Vagina (tissue), 2 donors: ENCODE results near the gene SCAPER.

Source experiments
- POLR2A ChIP-seq, 2 donors: fragments of 450-650 bp; IDR thresholded peaks; one replicate each; pipeline ENCODE4 v1.6.1; 2017; ENCODE audit warnings: antibody characterized with exemption in 2 of 2, mild to moderate bottlenecking in 2 of 2, moderate library complexity in 2 of 2
- POLR2AphosphoS5 ChIP-seq, 2 donors: sonication (generic); formaldehyde crosslinking; IDR thresholded peaks; one replicate each; pipeline ENCODE4 v1.9.0; 2017; ENCODE audit warnings: antibody characterized with exemption in 2 of 2, mild to moderate bottlenecking in 2 of 2, low read depth in 1 of 2; ENCODE audit not compliant: insufficient read depth in 1 of 2
- TF ChIP-seq, protein P1 (sequence below), 3 experiments: fragments of 450-650 bp in 2 of 3; fragments of 200-600 bp in 1 of 3; sonication (generic) in 1 of 3; IDR thresholded peaks; one replicate each; pipeline ENCODE4 v1.5.1; 2017 to 2019; ENCODE audit warnings: antibody characterized with exemption in 3 of 3, mild to moderate bottlenecking in 2 of 3, moderate library complexity in 2 of 3

DNA sequence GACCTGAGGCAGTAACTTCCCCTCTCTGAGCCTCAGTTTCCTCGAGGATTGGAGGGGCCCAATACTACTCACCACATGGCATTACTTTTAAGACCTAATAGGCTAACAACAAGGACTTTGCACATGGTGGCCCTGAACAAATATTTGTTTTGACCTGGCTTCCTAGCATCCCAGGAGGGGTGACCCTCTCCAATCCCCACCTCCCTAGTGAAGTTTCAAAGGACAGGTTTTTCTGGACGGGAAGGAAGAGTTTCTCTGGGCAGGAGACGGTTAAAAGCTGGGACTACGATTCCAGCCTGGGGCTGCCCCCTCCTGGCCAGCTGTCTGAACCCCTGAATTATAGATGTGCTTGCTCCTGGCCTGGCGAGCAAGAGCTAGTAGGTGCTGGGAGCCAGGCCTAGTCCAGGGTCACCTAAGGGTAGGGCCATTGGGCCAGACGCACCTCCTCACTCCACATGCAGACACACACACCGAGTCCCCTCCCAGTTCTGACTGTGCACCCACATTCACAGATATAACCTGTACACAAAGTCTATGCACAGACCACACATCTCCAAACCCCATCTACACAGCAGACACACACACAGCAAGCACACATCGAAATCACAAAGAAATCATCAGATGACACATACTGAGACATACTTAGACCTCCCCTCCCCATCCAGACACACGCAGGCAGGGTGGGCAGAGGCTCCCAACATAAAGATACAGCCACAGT lies 571.3 kb downstream of the SCAPER start:
- TF ChIP-seq, protein P1, sequence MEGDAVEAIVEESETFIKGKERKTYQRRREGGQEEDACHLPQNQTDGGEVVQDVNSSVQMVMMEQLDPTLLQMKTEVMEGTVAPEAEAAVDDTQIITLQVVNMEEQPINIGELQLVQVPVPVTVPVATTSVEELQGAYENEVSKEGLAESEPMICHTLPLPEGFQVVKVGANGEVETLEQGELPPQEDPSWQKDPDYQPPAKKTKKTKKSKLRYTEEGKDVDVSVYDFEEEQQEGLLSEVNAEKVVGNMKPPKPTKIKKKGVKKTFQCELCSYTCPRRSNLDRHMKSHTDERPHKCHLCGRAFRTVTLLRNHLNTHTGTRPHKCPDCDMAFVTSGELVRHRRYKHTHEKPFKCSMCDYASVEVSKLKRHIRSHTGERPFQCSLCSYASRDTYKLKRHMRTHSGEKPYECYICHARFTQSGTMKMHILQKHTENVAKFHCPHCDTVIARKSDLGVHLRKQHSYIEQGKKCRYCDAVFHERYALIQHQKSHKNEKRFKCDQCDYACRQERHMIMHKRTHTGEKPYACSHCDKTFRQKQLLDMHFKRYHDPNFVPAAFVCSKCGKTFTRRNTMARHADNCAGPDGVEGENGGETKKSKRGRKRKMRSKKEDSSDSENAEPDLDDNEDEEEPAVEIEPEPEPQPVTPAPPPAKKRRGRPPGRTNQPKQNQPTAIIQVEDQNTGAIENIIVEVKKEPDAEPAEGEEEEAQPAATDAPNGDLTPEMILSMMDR (IDR thresholded peaks at IDR 0.05): no peak
- TF ChIP-seq POLR2A (IDR thresholded peaks at IDR 0.05) (no peak), POLR2AphosphoS5 (IDR thresholded peaks at IDR 0.05; ENCODE audit: insufficient read depth in 1 of 2, low read depth in 1 of 2) (no peak)
